ENCODE measurements around the gene EPHB1.

Gene EPHB1

DNA sequence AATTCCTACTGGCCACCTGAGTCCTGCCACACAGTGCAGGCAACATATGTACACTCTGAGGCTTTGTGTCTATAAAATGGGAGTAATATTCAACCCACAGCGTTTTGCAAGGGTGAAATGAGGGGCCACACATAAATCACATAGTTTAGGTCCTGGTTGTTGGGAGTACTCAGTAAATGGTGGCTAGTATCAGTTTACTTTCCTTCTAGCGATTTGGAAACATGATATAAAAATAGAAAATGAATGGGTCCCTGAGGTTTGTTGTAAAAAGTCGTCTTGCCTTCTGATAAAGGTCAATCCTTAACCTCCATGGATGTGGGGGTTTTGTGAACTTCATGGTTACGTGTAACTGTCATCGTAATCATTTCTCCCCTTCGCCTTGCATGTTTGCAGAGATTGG is 472.4 kb downstream of the EPHB1 start:
- H3K4me3 ChIP-seq (ENCODE audit: low read depth, low read length), result no peak overlapping the region
- no peak for DNase-seq
- H3K27ac ChIP-seq, result no peak overlapping the region
- no peaks in the 10 kb centered on the region for H3K9me3 ChIP-seq (ENCODE audit: severe bottlenecking)
- TF ChIP-seq, protein P1, sequence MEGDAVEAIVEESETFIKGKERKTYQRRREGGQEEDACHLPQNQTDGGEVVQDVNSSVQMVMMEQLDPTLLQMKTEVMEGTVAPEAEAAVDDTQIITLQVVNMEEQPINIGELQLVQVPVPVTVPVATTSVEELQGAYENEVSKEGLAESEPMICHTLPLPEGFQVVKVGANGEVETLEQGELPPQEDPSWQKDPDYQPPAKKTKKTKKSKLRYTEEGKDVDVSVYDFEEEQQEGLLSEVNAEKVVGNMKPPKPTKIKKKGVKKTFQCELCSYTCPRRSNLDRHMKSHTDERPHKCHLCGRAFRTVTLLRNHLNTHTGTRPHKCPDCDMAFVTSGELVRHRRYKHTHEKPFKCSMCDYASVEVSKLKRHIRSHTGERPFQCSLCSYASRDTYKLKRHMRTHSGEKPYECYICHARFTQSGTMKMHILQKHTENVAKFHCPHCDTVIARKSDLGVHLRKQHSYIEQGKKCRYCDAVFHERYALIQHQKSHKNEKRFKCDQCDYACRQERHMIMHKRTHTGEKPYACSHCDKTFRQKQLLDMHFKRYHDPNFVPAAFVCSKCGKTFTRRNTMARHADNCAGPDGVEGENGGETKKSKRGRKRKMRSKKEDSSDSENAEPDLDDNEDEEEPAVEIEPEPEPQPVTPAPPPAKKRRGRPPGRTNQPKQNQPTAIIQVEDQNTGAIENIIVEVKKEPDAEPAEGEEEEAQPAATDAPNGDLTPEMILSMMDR (IDR thresholded peaks at IDR 0.05; ENCODE audit: low read depth, low read length), result no peak
- H3K36me3 ChIP-seq, result no peaks in the 10 kb centered on the region
- H3K27me3 ChIP-seq (ENCODE audit: insufficient read depth, low read depth, severe bottlenecking), result no peaks in the 10 kb centered on the region

DNA sequence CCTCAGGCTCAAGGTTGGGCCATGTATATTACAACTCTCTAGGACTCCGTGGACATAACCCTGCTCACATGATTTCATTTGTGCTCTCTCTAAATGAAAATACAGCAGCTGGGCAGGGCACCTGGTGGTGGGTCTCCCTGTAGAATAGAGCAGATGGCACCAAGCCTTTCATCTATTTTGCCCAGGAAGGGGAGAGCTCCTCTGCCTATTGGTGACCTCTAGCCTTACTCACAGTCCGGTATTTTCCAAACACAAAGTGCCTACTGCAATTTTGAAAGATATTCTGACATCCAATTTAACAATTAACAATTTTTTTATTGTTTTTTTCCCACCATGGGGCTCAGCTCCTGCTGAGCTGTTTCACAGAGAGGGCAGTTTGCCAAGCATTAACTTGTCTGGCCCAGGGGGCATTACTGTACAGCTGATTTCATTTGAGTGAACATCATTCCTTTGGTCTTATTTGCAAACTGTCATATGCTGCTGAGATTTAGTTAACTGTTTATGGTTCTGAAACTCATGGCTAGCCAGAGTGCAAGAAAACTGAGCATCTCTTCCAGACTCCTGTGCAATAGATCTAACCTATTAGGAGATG is 474.0 kb downstream of the EPHB1 start:
- Histone ChIP-seq H3K36me3 (no peaks in the 10 kb centered on the region), H3K9me3 (ENCODE audit: severe bottlenecking) (no peaks in the 10 kb centered on the region), H3K27ac (no peak overlapping the region), H3K4me3 (ENCODE audit: low read depth, low read length) (no peak overlapping the region), H3K27me3 (ENCODE audit: insufficient read depth, low read depth, severe bottlenecking) (no peaks in the 10 kb centered on the region)
- no peak for DNase-seq
- TF ChIP-seq, protein P1 (IDR thresholded peaks at IDR 0.05; ENCODE audit: low read depth, low read length), result no peak

DNA sequence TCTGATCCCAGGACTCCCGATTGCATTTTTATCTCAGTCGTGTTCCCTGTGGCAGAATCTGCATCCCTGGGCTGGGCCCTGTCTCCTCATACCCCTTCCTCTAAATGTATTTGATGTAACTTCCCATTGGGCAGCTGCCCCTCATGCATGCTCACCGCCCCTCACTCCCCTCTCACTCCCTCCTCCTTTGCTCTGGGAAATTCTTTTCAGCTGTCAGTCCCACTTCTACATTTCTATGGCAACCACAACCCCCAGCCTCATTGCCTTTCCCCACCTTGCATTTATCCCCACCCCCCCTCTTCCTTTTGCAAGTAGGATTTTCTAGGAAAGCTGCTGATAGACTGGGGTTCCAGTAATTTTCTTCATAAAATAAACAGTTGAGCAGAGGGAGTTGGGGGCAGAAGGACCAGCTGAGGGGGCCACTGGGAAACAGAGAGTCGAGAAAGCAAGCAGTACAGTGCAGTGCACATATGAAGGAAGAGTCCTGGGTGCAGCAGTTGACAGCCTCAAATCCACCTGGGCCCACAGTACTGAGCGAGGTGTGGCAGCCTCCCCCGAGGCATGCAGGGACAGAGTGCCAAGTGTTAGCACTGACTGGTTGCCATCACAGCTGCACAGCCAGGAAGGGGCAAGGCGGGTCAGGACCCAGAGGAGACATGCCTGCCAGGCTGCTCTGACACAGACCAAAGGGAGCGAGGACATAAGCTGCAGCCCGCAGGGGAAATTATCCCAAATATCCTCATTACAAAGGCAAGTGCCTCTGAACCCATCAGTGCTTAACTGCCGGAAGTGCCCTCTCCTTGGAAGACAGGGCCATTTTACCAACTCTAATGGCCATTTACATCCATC is 476.3 kb downstream of the EPHB1 start:
- H3K36me3 ChIP-seq, result no peaks in the 10 kb centered on the region
- no peak overlapping the region for H3K4me3 ChIP-seq (ENCODE audit: low read depth, low read length)
- no peak for DNase-seq
- TF ChIP-seq, protein P1 (IDR thresholded peaks at IDR 0.05; ENCODE audit: low read depth, low read length), result no peak
- H3K9me3 ChIP-seq (ENCODE audit: severe bottlenecking), result no peaks in the 10 kb centered on the region
- H3K27ac ChIP-seq, result no peak overlapping the region
- H3K27me3 ChIP-seq (ENCODE audit: insufficient read depth, low read depth, severe bottlenecking), result no peaks in the 10 kb centered on the region

DNA sequence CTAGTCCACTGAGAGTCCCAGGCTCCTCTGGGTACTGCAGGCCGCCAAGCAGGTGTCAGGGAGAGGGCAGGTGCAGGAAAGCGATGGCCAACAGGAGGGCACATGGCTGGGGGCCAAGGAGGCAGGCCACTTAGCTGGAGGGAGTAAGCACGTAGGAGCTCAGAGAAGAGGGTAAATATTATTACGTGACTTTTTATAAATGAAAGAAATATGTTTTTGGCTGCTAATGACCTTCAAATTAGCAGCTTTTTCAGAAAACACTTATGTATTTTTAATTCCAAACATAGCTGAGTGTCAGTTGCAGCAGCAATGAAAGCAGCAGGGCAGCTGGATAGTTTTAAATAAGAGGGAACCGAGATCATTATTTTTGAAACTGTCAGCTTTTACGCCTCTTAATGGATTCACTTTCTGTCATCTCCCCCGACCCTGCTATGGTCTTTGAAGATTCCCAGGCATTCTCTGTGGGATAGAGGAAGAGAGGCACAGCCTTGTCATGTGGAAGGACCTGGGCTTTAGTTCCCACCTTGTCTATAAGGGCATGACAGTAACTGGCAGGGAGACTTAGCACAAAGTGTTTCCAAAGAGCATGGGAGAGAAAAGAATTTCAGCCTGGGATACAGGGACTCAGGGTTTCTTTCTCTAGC is 477.1 kb downstream of the EPHB1 start:
- H3K27me3 ChIP-seq (ENCODE audit: insufficient read depth, low read depth, severe bottlenecking), result no peaks in the 10 kb centered on the region
- H3K9me3 ChIP-seq (ENCODE audit: severe bottlenecking), result no peaks in the 10 kb centered on the region
- DNase-seq, result no peak
- no peak overlapping the region for H3K27ac ChIP-seq
- TF ChIP-seq, protein P1 (IDR thresholded peaks at IDR 0.05; ENCODE audit: low read depth, low read length), result no peak
- no peaks in the 10 kb centered on the region for H3K36me3 ChIP-seq
- H3K4me3 ChIP-seq (ENCODE audit: low read depth, low read length), result no peak overlapping the region

DNA sequence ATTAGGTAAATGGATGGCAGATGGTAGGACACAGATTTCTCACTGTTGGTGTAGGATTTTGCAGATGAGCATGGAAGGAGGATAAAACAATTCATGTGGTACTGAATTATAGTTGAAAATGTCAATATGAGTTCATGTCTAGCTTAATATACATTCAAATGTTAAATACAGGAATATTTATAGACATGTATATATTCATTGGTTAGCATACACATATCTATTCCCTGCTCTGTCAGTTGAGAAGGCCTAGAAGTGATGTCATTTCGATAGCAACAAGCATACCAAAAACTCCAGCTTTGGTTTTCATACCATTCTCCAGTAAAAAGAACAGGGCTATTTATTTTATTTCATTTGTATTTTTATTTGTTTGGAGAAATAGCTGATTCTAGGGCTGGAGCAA is 497.1 kb downstream of the EPHB1 start:
- H3K9me3 ChIP-seq (ENCODE audit: severe bottlenecking), result no peaks in the 10 kb centered on the region
- DNase-seq, result no peak
- H3K4me3 ChIP-seq (ENCODE audit: low read depth, low read length), result no peak overlapping the region
- H3K36me3 ChIP-seq, result no peaks in the 10 kb centered on the region
- H3K27me3 ChIP-seq (ENCODE audit: insufficient read depth, low read depth, severe bottlenecking), result no peaks in the 10 kb centered on the region
- no peak overlapping the region for H3K27ac ChIP-seq
- TF ChIP-seq, protein P1 (IDR thresholded peaks at IDR 0.05; ENCODE audit: low read depth, low read length), result no peak

Data from WERI-Rb-1 (cell line).